ENCODE data around the gene ITLN1.
"Not testable (repeated sequence)": the region's sequence is repeated elsewhere in the genome, so short reads cannot be mapped to it uniquely, and the experiment has no call there.

The ITLN1 gene

GRCh38 chr1:160883581-160884513 lies 1.1 kb downstream of the ITLN1 start:
- DNase-seq (ENCODE audit: low read depth in 2 of 2), result no peak

- DNase-seq (ENCODE audit: low read depth in 2 of 2), result no peak
Measured at GRCh38 chr1:160882582-160882981, 2.4 kb downstream of the ITLN1 start.

GRCh38 chr1:160881264-160881663 lies 3.7 kb downstream of the ITLN1 start:
- not testable (repeated sequence) for DNase-seq (ENCODE audit: low read depth in 2 of 2)

GRCh38 chr1:160880216-160880615 lies 4.8 kb downstream of the ITLN1 start:
- DNase-seq (ENCODE audit: low read depth in 2 of 2), result no peak

- DNase-seq (ENCODE audit: low read depth in 2 of 2), result no peak
Measured at GRCh38 chr1:160879056-160879455, 5.9 kb downstream of the ITLN1 start.

- DNase-seq (ENCODE audit: low read depth in 2 of 2), result no peak
Measured at GRCh38 chr1:160877221-160877620, 7.8 kb downstream of the ITLN1 start.

- no peak for DNase-seq (ENCODE audit: low read depth in 2 of 2)
Measured at GRCh38 chr1:160876311-160876710, 8.7 kb downstream of the ITLN1 start.

GRCh38 chr1:160875591-160875990 lies 9.4 kb downstream of the ITLN1 start:
- not testable (repeated sequence) for DNase-seq (ENCODE audit: low read depth in 2 of 2)

GRCh38 chr1:160874935-160875334 lies 10.0 kb downstream of the ITLN1 start:
- DNase-seq (ENCODE audit: low read depth in 2 of 2), result no peak

- DNase-seq (ENCODE audit: low read depth in 2 of 2), result no peak
Measured at GRCh38 chr1:160868141-160868540, 16.8 kb downstream of the ITLN1 start.

- not testable (repeated sequence) for DNase-seq (ENCODE audit: low read depth in 2 of 2)
Measured at GRCh38 chr1:160867651-160868050, 17.3 kb downstream of the ITLN1 start.

- DNase-seq (ENCODE audit: low read depth in 2 of 2), result no peak
Measured at GRCh38 chr1:160866695-160867260, 18.2 kb downstream of the ITLN1 start.

- no peak for DNase-seq (ENCODE audit: low read depth in 2 of 2)
Measured at GRCh38 chr1:160866001-160866694, 18.8 kb downstream of the ITLN1 start.

GRCh38 chr1:160865337-160865736 lies 19.6 kb downstream of the ITLN1 start:
- DNase-seq (ENCODE audit: low read depth in 2 of 2), result no peak

GRCh38 chr1:160864173-160864572 lies 20.8 kb downstream of the ITLN1 start:
- DNase-seq (ENCODE audit: low read depth in 2 of 2), result no peak

- no peak for DNase-seq (ENCODE audit: low read depth in 2 of 2)
Measured at GRCh38 chr1:160863774-160864131, 21.2 kb downstream of the ITLN1 start.

- no peak for DNase-seq (ENCODE audit: low read depth in 2 of 2)
Measured at GRCh38 chr1:160863061-160863773, 21.8 kb downstream of the ITLN1 start.

- DNase-seq (ENCODE audit: low read depth in 2 of 2), result no peak
Measured at GRCh38 chr1:160862203-160863060, 22.5 kb downstream of the ITLN1 start, which contains the start of gene CD244. Gene CD244, minus strand, starts transcription at chr1:160862887. Its CDS starts 210 bp downstream, at chr1:160862677.

- DNase-seq (ENCODE audit: low read depth in 2 of 2), result no peak
Measured at GRCh38 chr1:160860840-160861505, 24.0 kb downstream of the ITLN1 start.

GRCh38 chr1:160859166-160859565 lies 25.8 kb downstream of the ITLN1 start:
- DNase-seq (ENCODE audit: low read depth in 2 of 2), result no peak
